PFSK-1 (cell line): ENCODE measurements around the gene MFNG.

Experiments used
- FOXP2 ChIP-seq: optimal IDR thresholded peaks from 2 replicates; pipeline ENCODE3; 2011; ENCODE audit warnings: borderline replicate concordance, control low read depth, inconsistent platforms; ENCODE audit not compliant: insufficient read depth; ENCODE audit errors: extremely low read length, extremely low read depth
- POLR2AphosphoS5 ChIP-seq: IDR thresholded peaks from 2 replicates; pipeline ENCODE4 v1.6.1; 2012; ENCODE audit warnings: low read depth, mild to moderate bottlenecking, control low read depth, low read length, moderate library complexity
- REST ChIP-seq, 2 experiments: IDR thresholded peaks; 2 replicates each; pipeline versions ENCODE4 v1.6.1 to v1.8.0; 2011 to 2012; ENCODE audit warnings: low read depth in 2 of 2, low read length in 2 of 2, control low read depth in 1 of 2, inconsistent platforms in 1 of 2, mild to moderate bottlenecking in 1 of 2, moderate library complexity in 1 of 2; ENCODE audit not compliant: insufficient read depth in 1 of 2
- SIN3A ChIP-seq: IDR thresholded peaks from 2 replicates; pipeline ENCODE4 v1.6.1; 2012; ENCODE audit warnings: mild to moderate bottlenecking, low read length, moderate library complexity, borderline replicate concordance; ENCODE audit not compliant: insufficient read depth
- TAF1 ChIP-seq: IDR thresholded peaks from 2 replicates; pipeline ENCODE4 v1.6.1; 2012; ENCODE audit warnings: low read length, control low read depth, borderline replicate concordance; ENCODE audit not compliant: insufficient read depth

MFNG gene

GRCh38 chr22:37517826-37518450 lies 31.8 kb upstream of the MFNG start:
- no peak for TF ChIP-seq FOXP2

- TF ChIP-seq SIN3A (no peak), POLR2AphosphoS5 (no peak), TAF1 (no peak), FOXP2 (no peak), REST (IDR thresholded peaks at IDR 0.05; ENCODE audit: insufficient read depth in 1 of 2, low read depth in 2 of 2, low read length in 2 of 2) (no peak)
Observed at GRCh38 chr22:37516456-37516855, 30.3 kb upstream of the MFNG start.

GRCh38 chr22:37515901-37516300 lies 29.7 kb upstream of the MFNG start:
- TF ChIP-seq REST (IDR thresholded peaks at IDR 0.05; ENCODE audit: insufficient read depth in 1 of 2, low read depth in 2 of 2, low read length in 2 of 2) (no peak), POLR2AphosphoS5 (no peak), SIN3A (no peak), TAF1 (no peak), FOXP2 (no peak)

- TF ChIP-seq FOXP2 (no peak), REST (IDR thresholded peaks at IDR 0.05; ENCODE audit: insufficient read depth in 1 of 2, low read depth in 2 of 2, low read length in 2 of 2) (no peak), TAF1 (no peak), SIN3A (no peak), POLR2AphosphoS5 (no peak)
Observed at GRCh38 chr22:37514526-37515051, 28.4 kb upstream of the MFNG start.

- TF ChIP-seq REST (IDR thresholded peaks at IDR 0.05; ENCODE audit: insufficient read depth in 1 of 2, low read depth in 2 of 2, low read length in 2 of 2), result no peak
- TF ChIP-seq TAF1, result no peak
- TF ChIP-seq FOXP2, result no peak
- no peak for TF ChIP-seq POLR2AphosphoS5
- TF ChIP-seq SIN3A, result no peak
Observed at GRCh38 chr22:37511395-37512104, 25.4 kb upstream of the MFNG start.
